GM12878 (cell line): Measurements from ENCODE around the gene CLCNKA. TPM values are rescaled to one million over a fixed set of nuclear protein-coding genes. Genes with fewer than 3 reads are reported as not detected.

Experiments used
- ATAC-seq: fragments of 200-7000 bp; cut with Tn5 transposase; 3 replicates; pipeline ENCODE4 v1.9.1; 2020; ENCODE audit warnings: mild to moderate bottlenecking, moderate library complexity
- BruUV-seq: library from RNA; stranded (reverse); fragments of 400-500 nt; replicated peaks from 2 replicates; lab custom pipeline; 2021; lab: Mats Ljungman, UMichigan
- CTCF ChIA-PET: fragments of 300-600 bp; sonication (Branson Sonifier 250); formaldehyde crosslinking; extraction: SDS; loops from one replicate; lab custom pipeline; 2021; ENCODE audit warnings: inconsistent platforms; lab: Yijun Ruan, JAX
- POLR2A ChIA-PET: fragments of 350-600 bp; formaldehyde crosslinking; extraction: SDS; loops from one replicate; lab custom pipeline; 2021; ENCODE audit warnings: inconsistent platforms; lab: Charles Lee
- RAD21 ChIA-PET: fragments of 300-600 bp; sonication (Branson Sonifier 250); formaldehyde crosslinking; loops from one replicate; lab custom pipeline; 2023; ENCODE audit warnings: antibody characterized with exemption; ENCODE audit not compliant: unreplicated experiment; lab: Charles Lee
- SMC1A ChIA-PET: fragments of 300-600 bp; sonication (Branson Sonifier 250); formaldehyde crosslinking; loops from one replicate; lab custom pipeline; 2023; ENCODE audit not compliant: unreplicated experiment, uncharacterized antibody; lab: Charles Lee
- DNase-seq: peaks from one replicate; pipeline ENCODE4 v3.0.0-alpha.2; 2011; ENCODE audit warnings: low read depth, low spot score
- FAIRE-seq: peaks from 3 replicates; lab custom pipeline; 2011; peaks lifted over from hg19 to GRCh38; lab: Jason Lieb, UNC
- H2AFZ ChIP-seq: 2 replicates; pipeline ENCODE4 v1.6.0; 2011; ENCODE audit warnings: low read depth, low read length, control low read depth; ENCODE audit not compliant: control insufficient read depth
- H3K27ac ChIP-seq: 2 replicates; pipeline ENCODE4 v1.5.1; 2011; ENCODE audit warnings: control low read depth; ENCODE audit not compliant: control insufficient read depth, insufficient read depth
- H3K27me3 ChIP-seq, 2 experiments: replicated peaks in 1 of 2; 2 replicates each; pipeline versions ENCODE4 v1.6.0 to v1.6.1; 2011; ENCODE audit warnings: low read length in 1 of 2; ENCODE audit not compliant: control insufficient read depth in 2 of 2, insufficient read depth in 2 of 2
- H3K36me3 ChIP-seq, 2 experiments: 2 replicates each; pipeline ENCODE4 v1.5.1; 2011; ENCODE audit warnings: low read length in 1 of 2; ENCODE audit not compliant: control insufficient read depth in 2 of 2, insufficient read depth in 2 of 2
- H3K4me1 ChIP-seq: 2 replicates; pipeline ENCODE4 v1.6.1; 2011; ENCODE audit warnings: mild to moderate bottlenecking, low read length, moderate library complexity, mixed read lengths; ENCODE audit not compliant: control insufficient read depth, insufficient read depth
- H3K4me2 ChIP-seq: 2 replicates; pipeline ENCODE4 v1.6.0; 2011; ENCODE audit warnings: control low read depth; ENCODE audit not compliant: control insufficient read depth, insufficient read depth
- H3K4me3 ChIP-seq: fragments of 200-600 bp; sonication (generic); 2 replicates; pipeline ENCODE4 v1.5.1; 2016
- H3K79me2 ChIP-seq: 2 replicates; pipeline ENCODE4 v1.6.0; 2011; ENCODE audit warnings: low read length; ENCODE audit not compliant: control insufficient read depth, insufficient read depth
- H3K9ac ChIP-seq: 2 replicates; pipeline ENCODE4 v1.8.0; 2011; ENCODE audit warnings: low read length, control low read depth, mixed read lengths; ENCODE audit not compliant: control insufficient read depth, insufficient read depth
- H3K9me3 ChIP-seq: replicated peaks from 3 replicates; pipeline ENCODE4 v1.5.1; 2011; ENCODE audit warnings: mild to moderate bottlenecking, low read length; ENCODE audit not compliant: control insufficient read depth, insufficient read depth
- H4K20me1 ChIP-seq: 2 replicates; pipeline ENCODE4 v1.6.0; 2011; ENCODE audit not compliant: control insufficient read depth, insufficient read depth
- CTCF ChIP-seq, 3 experiments: IDR thresholded peaks in 2 of 3; conservative IDR thresholded peaks in 1 of 3; 2 replicates each; pipeline ENCODE4 v1.5.1; 2011; ENCODE audit warnings: low read depth in 3 of 3, low read length in 3 of 3, mild to moderate bottlenecking in 3 of 3, control low read depth in 2 of 3, moderate library complexity in 2 of 3, inconsistent platforms in 1 of 3, mixed read lengths in 1 of 3; ENCODE audit not compliant: control insufficient read depth in 2 of 3, insufficient read depth in 1 of 3; ENCODE audit errors: extremely low read depth in 1 of 3
- IKZF1 ChIP-seq: fragments of 450-650 bp; conservative IDR thresholded peaks from 2 replicates; pipeline ENCODE4 v1.6.1; 2017; ENCODE audit warnings: antibody characterized with exemption, mild to moderate bottlenecking
- JUND ChIP-seq: IDR thresholded peaks from 2 replicates; pipeline ENCODE4 v1.6.1; 2012; ENCODE audit warnings: low read depth, mild to moderate bottlenecking, low read length, improper control_type of control experiment, moderate library complexity
- MAX ChIP-seq: IDR thresholded peaks from 2 replicates; pipeline ENCODE4 v1.6.1; 2012; ENCODE audit warnings: low read depth, low read length, improper control_type of control experiment
- MEF2B ChIP-seq: fragments of 450-650 bp; IDR thresholded peaks from 2 replicates; pipeline ENCODE4 v1.6.1; 2018; ENCODE audit warnings: mild to moderate bottlenecking, moderate library complexity; ENCODE audit not compliant: partially characterized antibody, poor library complexity, severe bottlenecking
- RCOR1 ChIP-seq: conservative IDR thresholded peaks from 2 replicates; pipeline ENCODE4 v1.6.1; 2012; ENCODE audit warnings: low read depth, low read length, improper control_type of control experiment
- SIX5 ChIP-seq: IDR thresholded peaks from 2 replicates; pipeline ENCODE4 v1.6.1; 2011; ENCODE audit warnings: mild to moderate bottlenecking, low read depth, low read length, moderate library complexity; ENCODE audit not compliant: severe bottlenecking
- TARDBP ChIP-seq: IDR thresholded peaks from 2 replicates; pipeline ENCODE4 v1.6.1; 2016; ENCODE audit warnings: borderline replicate concordance
- USF1 ChIP-seq: IDR thresholded peaks from 2 replicates; pipeline ENCODE4 v1.6.1; 2011; ENCODE audit warnings: borderline replicate concordance, low read depth, mild to moderate bottlenecking, moderate library complexity, mixed read lengths, low read length; ENCODE audit not compliant: insufficient read depth; ENCODE audit errors: extremely low read length
- ZNF274 ChIP-seq: IDR thresholded peaks from one replicate; pipeline ENCODE4 v1.8.0; 2011; ENCODE audit not compliant: insufficient read length, insufficient read depth
- WGBS: methylation state at CpG from one replicate; pipeline ENCODE4 v1.1.6; 2016; ENCODE audit warnings: low lambda C conversion rate; ENCODE audit not compliant: insufficient replicate concordance, insufficient coverage; ENCODE audit errors: missing lambda C conversion rate; 5-methylcytosine and 5-hydroxymethylcytosine counted together
- in situ Hi-C: fragments of 300-500 bp; cut with MboI; formaldehyde crosslinking; loops from 9 replicates; pipeline ENCODE4 v1.14.3; 2018; ENCODE audit warnings: mixed read lengths
- intact Hi-C: fragments of 100-400 bp; cut with micrococcal nuclease; formaldehyde crosslinking; loops from one replicate; pipeline ENCODE4 v1.14.2; 2022; ENCODE audit not compliant: unreplicated experiment
- polyA plus RNA-seq, 11 experiments: library from polyadenylated mRNA; depleted of rRNA in 4 of 11; unstranded in 6 of 11; stranded (reverse) in 5 of 11; fragments of >200 nt; fragmentation: Nextera tagmentation in 4 of 11; fragmentation: Illumina TruSeq in 1 of 11; extraction: Ambion mirVana in 4 of 11; extraction: Trizol in 1 of 11; gene quantifications; 1 replicate in 1 of 11; 2 replicates in 10 of 11; pipeline versions ENCODE4 v1.2.1 to v1.2.3, GENCODE V29; 2011 to 2016; ENCODE audit warnings: inconsistent platforms in 2 of 11, missing spikeins in 2 of 11, low read depth in 1 of 11
- total RNA-seq, 4 experiments: library from RNA; depleted of rRNA in 3 of 4; stranded (reverse); fragments of >200 nt in 3 of 4; fragmentation: Illumina TruSeq in 1 of 4; extraction: Trizol in 1 of 4; gene quantifications; 2 replicates each; pipeline versions ENCODE4 v1.2.1 to v1.2.3, GENCODE V29; 2013 to 2021

Gene CLCNKA
- total and polyA plus RNA-seq, 10 of the 15 experiments (the other 5 are each of a cell fraction or from before 2014, with no cell fraction given) = 0.02 to 0.15 (median 0.08) TPM; not detected in 6

- no peak overlapping the region for H3K4me2 ChIP-seq
- no peaks in the 10 kb centered on the region for H4K20me1 ChIP-seq
- no peaks in the 10 kb centered on the region; a peak in 2 of 4 replicates for H3K27me3 ChIP-seq
- intact Hi-C loops = no loop called here
- in situ Hi-C loops = no loop called here
- CTCF ChIA-PET = interaction anchor here (1.2 to 1.9 kb wide), 2 partner anchors 37 to 229 kb away, joined by 3 to 5 read pairs; no protein-coding TSS in a partner anchor
- no peak for DNase-seq
- no peak overlapping the region for H3K9ac ChIP-seq
- TF ChIP-seq ZNF274 (no peak), MEF2B (no peak), CTCF (IDR thresholded peaks at IDR 0.05 in 2 of 3, conservative IDR thresholded peaks at IDR 0.05 in 1 of 3; ENCODE audit: control insufficient read depth in 2 of 3, extremely low read depth in 1 of 3, insufficient read depth in 1 of 3, low read depth in 3 of 3, low read length in 3 of 3) (no peak)
- no peaks in the 10 kb centered on the region for H3K36me3 ChIP-seq
- WGBS = 53% methylated on average over 5 of the region's 5 CpGs
- no peak overlapping the region for H2AFZ ChIP-seq
- FAIRE-seq = no peak
- SMC1A ChIA-PET = no interaction called here
- H3K4me3 ChIP-seq = no peak overlapping the region
- no peaks in the 10 kb centered on the region for H3K9me3 ChIP-seq
- H3K4me1 ChIP-seq = no peaks in the 10 kb centered on the region
- RAD21 ChIA-PET = interaction anchor here (0.6 kb wide), 1 partner anchor 88 kb away, joined by 3 read pairs; no protein-coding TSS in a partner anchor
- H3K27ac ChIP-seq = no peak overlapping the region
- H3K79me2 ChIP-seq = no peaks in the 10 kb centered on the region
- POLR2A ChIA-PET = no interaction called here
- no TSS peak for BruUV-seq
- no peak for ATAC-seq
Observed at GRCh38 chr1:16043950-16044349, 22.1 kb downstream of the CLCNKA start.

- WGBS = 4% methylated on average over 7 of the region's 7 CpGs
- ChIA-PET RAD21 (interaction anchor here (0.5 kb wide), 1 partner anchor 178 kb away, joined by 3 read pairs; no protein-coding TSS in a partner anchor), POLR2A (no interaction called here), SMC1A (interaction anchor here (1.2 kb wide), 1 partner anchor 36 kb away, joined by 4 read pairs; no protein-coding TSS in a partner anchor), CTCF (no interaction called here)
- Histone ChIP-seq H3K36me3 (no peaks in the 10 kb centered on the region), H3K79me2 (no peaks in the 10 kb centered on the region), H3K9ac (no peak overlapping the region), H2AFZ (no peak overlapping the region), H3K27ac (no peak overlapping the region), H3K27me3 (no peaks in the 10 kb centered on the region; a peak in 3 of 4 replicates), H3K4me3 (no peak overlapping the region), H3K4me2 (no peak overlapping the region), H3K9me3 (no peaks in the 10 kb centered on the region), H3K4me1 (no peaks in the 10 kb centered on the region), H4K20me1 (no peaks in the 10 kb centered on the region)
- in situ Hi-C loops = no loop called here
- intact Hi-C loops = no loop called here
- peak; percentile 9; the same call in 1 of the 3 replicates for ATAC-seq
- DNase-seq = no peak
- FAIRE-seq = no peak
- no TSS peak for BruUV-seq
- TF ChIP-seq JUND (no peak), MAX (no peak), SIX5 (no peak), USF1 (no peak), RCOR1 (no peak), IKZF1 (no peak), CTCF (IDR thresholded peaks at IDR 0.05 in 2 of 3, conservative IDR thresholded peaks at IDR 0.05 in 1 of 3; ENCODE audit: control insufficient read depth in 2 of 3, extremely low read depth in 1 of 3, insufficient read depth in 1 of 3, low read depth in 3 of 3, low read length in 3 of 3) (no peak), TARDBP (no peak)
Observed at GRCh38 chr1:16046842-16047241, 25.0 kb downstream of the CLCNKA start.
